ENCODE measurements around the gene ACADS.
A peak's percentile ranks its signal among the peaks of the same experiment; 100 is the strongest.

The ACADS gene

GRCh38 chr12:120712610-120713009, 13.0 kb upstream of the ACADS start:
- DNase-seq (ENCODE audit: extremely low spot score), result no peak
- ChIA-PET POLR2A (no interaction called here), CTCF (interaction anchor here (1.0 to 4.7 kb wide), 5 partner anchors 8 to 130 kb away, joined by 3 to 42 read pairs (median 5); partner anchors contain the start of gene POP5)
- TF ChIP-seq CTCF (IDR thresholded peaks at IDR 0.05; ENCODE audit: control extremely low read depth, extremely low read depth, low read depth, missing control alignments), result no peak

GRCh38 chr12:120713861-120714482, 11.7 kb upstream of the ACADS start:
- peak; percentile 80 for TF ChIP-seq CTCF (IDR thresholded peaks at IDR 0.05; ENCODE audit: control extremely low read depth, extremely low read depth, low read depth, missing control alignments)
- ChIA-PET POLR2A (no interaction called here), CTCF (interaction anchor here (1.0 to 4.2 kb wide), 11 partner anchors 10 to 258 kb away, joined by 3 to 28 read pairs (median 4); partner anchors contain the start of genes ACADS and POP5)
- peak; percentile 76 for DNase-seq (ENCODE audit: extremely low spot score)

- CTCF ChIA-PET, result interaction anchor here (4.2 kb wide), 1 partner anchor 70 kb away, joined by 28 read pairs; no protein-coding TSS in a partner anchor
- no peak for DNase-seq (ENCODE audit: extremely low spot score)
- POLR2A ChIA-PET, result no interaction called here
- no peak for TF ChIP-seq CTCF (IDR thresholded peaks at IDR 0.05; ENCODE audit: control extremely low read depth, extremely low read depth, low read depth, missing control alignments)
These were observed 7.6 kb upstream of the ACADS start for GRCh38 chr12:120718055-120718454.

GRCh38 chr12:120719072-120719471, 6.6 kb upstream of the ACADS start:
- CTCF ChIA-PET, result interaction anchor here (2.2 kb wide), 1 partner anchor 10 kb away, joined by 8 read pairs; the partner anchor contains the start of gene UNC119B
- POLR2A ChIA-PET, result interaction anchor here (1.1 kb wide), 1 partner anchor 8 kb away, joined by 5 read pairs; no protein-coding TSS in a partner anchor
- DNase-seq (ENCODE audit: extremely low spot score), result no peak
- TF ChIP-seq CTCF (IDR thresholded peaks at IDR 0.05; ENCODE audit: control extremely low read depth, extremely low read depth, low read depth, missing control alignments), result no peak

GRCh38 chr12:120719496-120720233, 6.0 kb upstream of the ACADS start:
- ChIA-PET CTCF (interaction anchor here (0.9 to 2.2 kb wide), 6 partner anchors 8 to 252 kb away, joined by 3 to 8 read pairs (median 4); partner anchors contain the start of gene UNC119B), POLR2A (interaction anchor here (0.8 to 1.1 kb wide), 2 partner anchors 9 to 138 kb away, joined by 4 to 5 read pairs; partner anchors contain the start of gene POP5)
- TF ChIP-seq CTCF (IDR thresholded peaks at IDR 0.05; ENCODE audit: control extremely low read depth, extremely low read depth, low read depth, missing control alignments), result no peak

GRCh38 chr12:120720234-120720986, 5.2 kb upstream of the ACADS start:
- no peak for TF ChIP-seq CTCF (IDR thresholded peaks at IDR 0.05; ENCODE audit: control extremely low read depth, extremely low read depth, low read depth, missing control alignments)
- ChIA-PET POLR2A (interaction anchor here (0.8 kb wide), 1 partner anchor 139 kb away, joined by 4 read pairs; the partner anchor contains the start of gene POP5), CTCF (interaction anchor here (0.9 to 2.2 kb wide), 6 partner anchors 9 to 252 kb away, joined by 3 to 8 read pairs (median 4); partner anchors contain the start of gene UNC119B)
- no peak for DNase-seq (ENCODE audit: extremely low spot score)

More at GRCh38 chr12:120719496-120720233, 6.0 kb upstream of the ACADS start:
- DNase-seq (ENCODE audit: extremely low spot score), result no peak

All from GM10248 (cell line).